Neutrophil (primary cell): ENCODE data around the gene MYO7A.

Source experiments
- H3K27ac ChIP-seq: fragments of 200-600 bp; sonication (generic); 2 replicates; pipeline ENCODE4 v1.5.1; 2016; ENCODE audit warnings: mild to moderate bottlenecking, moderate library complexity
- H3K27me3 ChIP-seq: fragments of 200-600 bp; sonication (generic); 2 replicates; pipeline ENCODE4 v1.6.0; 2016; ENCODE audit warnings: mild to moderate bottlenecking
- H3K36me3 ChIP-seq: fragments of 200-600 bp; sonication (generic); 2 replicates; pipeline ENCODE4 v1.5.1; 2017
- H3K4me1 ChIP-seq, 2 experiments: fragments of 200-600 bp in 1 of 2; sonication (generic) in 1 of 2; 1 replicate in 1 of 2; 2 replicates in 1 of 2; pipeline versions ENCODE4 v1.5.1 to v1.6.1; 2013 to 2016; ENCODE audit warnings: low read depth in 1 of 2, low read length in 1 of 2, mild to moderate bottlenecking in 1 of 2, moderate library complexity in 1 of 2; ENCODE audit not compliant: control insufficient read depth in 1 of 2, insufficient read depth in 1 of 2
- H3K4me3 ChIP-seq, 2 experiments: fragments of 200-600 bp in 1 of 2; sonication (generic) in 1 of 2; 1 replicate in 1 of 2; 2 replicates in 1 of 2; pipeline ENCODE4 v1.5.1; 2013 to 2016; ENCODE audit warnings: low read depth in 1 of 2, low read length in 1 of 2, mild to moderate bottlenecking in 1 of 2, moderate library complexity in 1 of 2
- H3K9me3 ChIP-seq: fragments of 200-600 bp; sonication (generic); 2 replicates; pipeline ENCODE4 v1.5.1; 2016
- TF ChIP-seq, protein P1 (sequence below): fragments of 200-600 bp; sonication (generic); IDR thresholded peaks from 2 replicates; pipeline ENCODE4 v1.5.1; 2016; ENCODE audit warnings: antibody characterized with exemption

Gene MYO7A

DNA sequence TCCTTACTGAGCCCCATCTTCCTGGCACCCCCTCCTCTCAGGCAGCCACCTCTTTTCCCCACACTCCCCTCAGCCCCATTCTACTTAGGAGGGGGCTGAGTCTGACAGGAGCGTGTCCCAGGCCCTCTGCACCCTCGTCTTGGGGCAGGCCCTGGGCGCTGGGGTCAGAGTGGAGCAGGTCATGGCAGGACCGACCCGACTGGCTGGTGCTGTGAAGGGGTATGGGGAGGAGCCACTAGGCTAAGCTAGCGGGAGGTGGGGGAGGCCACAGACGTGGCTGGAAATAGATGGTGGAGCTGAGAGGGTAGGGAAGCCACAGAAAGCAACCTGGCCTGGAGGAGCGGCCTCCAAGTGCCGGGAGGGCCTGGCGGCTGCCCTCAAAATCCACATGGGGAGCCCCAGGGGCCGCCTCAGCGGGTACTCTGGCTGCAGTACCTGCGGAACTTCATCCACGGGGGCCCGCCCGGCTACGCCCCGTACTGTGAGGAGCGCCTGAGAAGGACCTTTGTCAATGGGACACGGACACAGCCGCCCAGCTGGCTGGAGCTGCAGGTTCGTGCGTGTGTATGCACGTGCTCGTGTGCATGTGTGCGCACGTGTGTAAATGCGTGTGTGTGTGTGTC is 61.7 kb downstream of the MYO7A start:
- Histone ChIP-seq H3K27me3 (no peaks in the 10 kb centered on the region), H3K36me3 (no peaks in the 10 kb centered on the region)

DNA sequence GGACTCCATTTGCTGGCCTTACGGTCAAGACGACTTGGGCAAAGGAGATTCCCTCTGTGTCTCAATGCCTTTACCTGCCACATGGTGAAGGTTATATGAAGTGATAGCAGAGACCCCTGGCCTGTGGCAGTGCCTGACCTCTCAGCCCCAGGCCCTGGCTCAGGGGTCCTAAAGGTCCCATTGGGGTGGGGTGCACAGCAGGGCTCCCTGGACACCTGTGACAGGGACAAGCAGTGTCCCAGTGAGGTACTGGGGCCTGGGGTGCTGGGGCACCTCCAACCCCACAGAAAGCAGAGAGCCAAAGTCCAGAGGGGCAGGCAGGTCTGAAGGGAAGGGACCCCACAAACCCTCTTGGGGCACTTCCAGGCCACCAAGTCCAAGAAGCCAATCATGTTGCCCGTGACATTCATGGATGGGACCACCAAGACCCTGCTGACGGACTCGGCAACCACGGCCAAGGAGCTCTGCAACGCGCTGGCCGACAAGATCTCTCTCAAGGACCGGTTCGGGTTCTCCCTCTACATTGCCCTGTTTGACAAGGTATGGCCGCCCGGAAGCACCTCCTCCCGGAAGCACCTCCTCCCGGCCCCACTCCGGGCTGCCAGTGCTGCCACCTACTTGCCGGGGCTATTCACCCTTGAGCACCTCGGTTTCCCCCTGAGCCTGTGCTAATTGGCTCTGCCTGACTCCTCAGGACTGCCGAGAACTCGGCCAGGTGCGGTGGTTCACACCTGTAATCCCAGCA is 62.5 kb downstream of the MYO7A start:
- Histone ChIP-seq H3K27me3 (no peaks in the 10 kb centered on the region), H3K9me3 (no peaks in the 10 kb centered on the region)

More for the DNA sequence above, 61.7 kb downstream of the MYO7A start:
- TF ChIP-seq, protein P1, sequence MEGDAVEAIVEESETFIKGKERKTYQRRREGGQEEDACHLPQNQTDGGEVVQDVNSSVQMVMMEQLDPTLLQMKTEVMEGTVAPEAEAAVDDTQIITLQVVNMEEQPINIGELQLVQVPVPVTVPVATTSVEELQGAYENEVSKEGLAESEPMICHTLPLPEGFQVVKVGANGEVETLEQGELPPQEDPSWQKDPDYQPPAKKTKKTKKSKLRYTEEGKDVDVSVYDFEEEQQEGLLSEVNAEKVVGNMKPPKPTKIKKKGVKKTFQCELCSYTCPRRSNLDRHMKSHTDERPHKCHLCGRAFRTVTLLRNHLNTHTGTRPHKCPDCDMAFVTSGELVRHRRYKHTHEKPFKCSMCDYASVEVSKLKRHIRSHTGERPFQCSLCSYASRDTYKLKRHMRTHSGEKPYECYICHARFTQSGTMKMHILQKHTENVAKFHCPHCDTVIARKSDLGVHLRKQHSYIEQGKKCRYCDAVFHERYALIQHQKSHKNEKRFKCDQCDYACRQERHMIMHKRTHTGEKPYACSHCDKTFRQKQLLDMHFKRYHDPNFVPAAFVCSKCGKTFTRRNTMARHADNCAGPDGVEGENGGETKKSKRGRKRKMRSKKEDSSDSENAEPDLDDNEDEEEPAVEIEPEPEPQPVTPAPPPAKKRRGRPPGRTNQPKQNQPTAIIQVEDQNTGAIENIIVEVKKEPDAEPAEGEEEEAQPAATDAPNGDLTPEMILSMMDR, result no peak
- Histone ChIP-seq H3K27ac (no peak overlapping the region), H3K4me3 (no peak overlapping the region), H3K9me3 (no peaks in the 10 kb centered on the region), H3K4me1 (no peaks in the 10 kb centered on the region)

DNA sequence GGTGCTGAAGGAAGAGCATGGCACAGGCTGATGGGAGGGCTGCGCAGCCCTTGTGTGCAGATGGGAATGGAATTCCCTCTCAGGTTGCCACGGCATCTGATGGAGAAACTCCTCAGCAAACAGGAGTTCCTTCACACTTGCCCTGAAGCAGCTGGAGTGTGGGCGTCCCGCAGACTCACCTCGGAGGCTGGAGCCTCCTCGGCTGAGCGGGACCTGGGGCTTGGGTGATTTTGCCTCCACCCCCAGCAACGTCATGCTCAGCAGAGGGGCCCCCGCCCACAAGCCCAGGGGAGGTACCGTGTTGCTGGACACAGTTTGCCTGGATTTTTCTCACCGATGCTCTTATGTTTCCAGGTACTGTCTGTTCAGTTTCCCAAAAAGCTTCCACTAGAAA is 63.4 kb downstream of the MYO7A start:
- Histone ChIP-seq H3K27ac (no peak overlapping the region), H3K4me3 (no peak overlapping the region), H3K4me1 (no peaks in the 10 kb centered on the region), H3K27me3 (no peaks in the 10 kb centered on the region), H3K9me3 (no peaks in the 10 kb centered on the region), H3K36me3 (no peaks in the 10 kb centered on the region)
- TF ChIP-seq, protein P1, result no peak

More for the DNA sequence above, 62.5 kb downstream of the MYO7A start:
- Histone ChIP-seq H3K27ac (no peak overlapping the region), H3K4me1 (no peaks in the 10 kb centered on the region), H3K36me3 (no peaks in the 10 kb centered on the region), H3K4me3 (no peak overlapping the region)
- TF ChIP-seq, protein P1, result no peak

DNA sequence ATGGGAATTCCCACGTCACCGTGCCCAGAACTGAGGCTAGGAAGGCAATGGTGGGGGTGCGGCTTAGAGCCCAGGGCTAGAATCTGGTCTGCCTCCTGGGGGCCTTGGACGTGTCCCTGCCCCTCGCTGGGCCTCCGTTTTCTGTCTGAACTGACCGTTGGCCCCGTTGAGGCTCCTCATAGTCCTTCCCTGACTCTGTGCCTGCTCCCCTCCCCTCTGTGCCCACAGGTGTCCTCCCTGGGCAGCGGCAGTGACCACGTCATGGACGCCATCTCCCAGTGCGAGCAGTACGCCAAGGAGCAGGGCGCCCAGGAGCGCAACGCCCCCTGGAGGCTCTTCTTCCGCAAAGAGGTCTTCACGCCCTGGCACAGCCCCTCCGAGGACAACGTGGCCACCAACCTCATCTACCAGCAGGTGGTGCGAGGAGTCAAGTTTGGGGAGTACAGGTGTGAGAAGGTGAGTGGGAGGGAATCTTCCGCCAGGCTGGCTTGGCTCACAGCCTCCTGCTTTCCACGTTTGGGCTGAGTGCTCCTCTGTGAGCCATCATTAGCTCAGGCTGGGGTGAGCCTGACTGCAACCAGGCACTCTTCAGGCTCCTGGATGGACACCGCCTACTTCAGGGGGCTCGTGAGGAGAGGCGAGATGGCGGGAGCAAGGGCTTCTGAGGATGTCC is 63.9 kb downstream of the MYO7A start:
- no peaks in the 10 kb centered on the region for H3K9me3 ChIP-seq
- H3K4me3 ChIP-seq, result no peak overlapping the region
- H3K4me1 ChIP-seq, result no peaks in the 10 kb centered on the region
- TF ChIP-seq, protein P1, result no peak
- H3K27ac ChIP-seq, result no peak overlapping the region
- H3K27me3 ChIP-seq, result no peaks in the 10 kb centered on the region
- H3K36me3 ChIP-seq, result no peaks in the 10 kb centered on the region

DNA sequence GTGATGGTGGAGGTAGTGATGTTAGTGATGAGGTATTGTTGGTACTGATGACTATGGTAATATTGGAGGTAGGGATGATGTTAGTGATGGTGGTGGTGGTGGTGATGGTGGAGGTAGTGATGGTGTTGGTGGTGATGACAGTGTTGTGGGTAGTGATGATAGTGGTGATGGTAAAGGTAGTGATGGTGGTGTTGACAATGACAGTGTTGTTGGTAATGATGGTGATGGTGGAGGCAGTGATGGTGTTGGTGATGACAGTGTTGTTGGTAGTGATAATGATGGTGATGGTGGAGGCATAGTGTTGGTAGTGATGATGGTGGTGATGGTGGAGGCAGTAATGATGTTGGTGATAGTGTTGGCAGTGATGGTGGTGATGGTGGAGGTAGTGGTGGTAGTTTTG is 65.1 kb downstream of the MYO7A start:
- H3K27ac ChIP-seq, result no peak overlapping the region
- H3K9me3 ChIP-seq, result no peaks in the 10 kb centered on the region
- H3K4me1 ChIP-seq, result no peaks in the 10 kb centered on the region
- H3K36me3 ChIP-seq, result no peaks in the 10 kb centered on the region
- TF ChIP-seq, protein P1, result no peak
- H3K4me3 ChIP-seq, result no peak overlapping the region
- H3K27me3 ChIP-seq, result no peaks in the 10 kb centered on the region
